SK-N-MC (cell line): ENCODE results near the gene IL1RAPL1.

ENCODE experiments used
- DNase-seq: peaks from one replicate; pipeline ENCODE4 v3.0.0-alpha.2; 2011; ENCODE audit warnings: low read depth, low spot score
- H3K27ac ChIP-seq: fragments of 200-600 bp; sonication (generic); 2 replicates; pipeline ENCODE4 v1.5.1; 2016; ENCODE audit warnings: mixed run types
- H3K36me3 ChIP-seq: fragments of 200-600 bp; sonication (generic); 2 replicates; pipeline ENCODE4 v1.6.1; 2017; ENCODE audit warnings: antibody characterized with exemption, low read length, mixed read lengths; ENCODE audit not compliant: insufficient read depth
- H3K4me3 ChIP-seq: fragments of 200-600 bp; sonication (generic); 2 replicates; pipeline ENCODE4 v1.5.1; 2016
- H3K9ac ChIP-seq: fragments of 200-600 bp; sonication (generic); 2 replicates; pipeline ENCODE4 v1.8.0; 2017; ENCODE audit warnings: mixed run types, mixed read lengths; ENCODE audit not compliant: insufficient read length
- H3K9me3 ChIP-seq: fragments of 200-600 bp; sonication (generic); 2 replicates; pipeline ENCODE4 v1.6.1; 2017; ENCODE audit warnings: low read depth, mild to moderate bottlenecking, antibody characterized with exemption, low read length, moderate library complexity, mixed read lengths
- EZH2 ChIP-seq: fragments of 200-600 bp; sonication (generic); IDR thresholded peaks from one replicate; pipeline ENCODE4 v1.6.1; 2017; ENCODE audit warnings: antibody characterized with exemption
- FOXP2 ChIP-seq: optimal IDR thresholded peaks from 2 replicates; pipeline ENCODE3; 2011; ENCODE audit warnings: mild to moderate bottlenecking, moderate library complexity; ENCODE audit not compliant: insufficient read depth; ENCODE audit errors: extremely low read length, control extremely low read depth
- POLR2AphosphoS5 ChIP-seq: IDR thresholded peaks from 2 replicates; pipeline ENCODE4 v1.6.1; 2012; ENCODE audit warnings: mild to moderate bottlenecking, low read depth, low read length, borderline replicate concordance

The IL1RAPL1 gene

GRCh38 chrX:29530501-29530900 lies 943.3 kb downstream of the IL1RAPL1 start:
- Histone ChIP-seq H3K9ac (no peak overlapping the region), H3K36me3 (no peaks in the 10 kb centered on the region), H3K9me3 (no peaks in the 10 kb centered on the region), H3K4me3 (no peak overlapping the region), H3K27ac (no peak overlapping the region)
- TF ChIP-seq FOXP2, result no peak
- no peak for TF ChIP-seq EZH2
- no peak for TF ChIP-seq POLR2AphosphoS5
- DNase-seq, result no peak

GRCh38 chrX:29531336-29531735 lies 944.1 kb downstream of the IL1RAPL1 start:
- Histone ChIP-seq H3K36me3 (no peaks in the 10 kb centered on the region), H3K9ac (no peak overlapping the region)
- no peak for TF ChIP-seq POLR2AphosphoS5
- no peak for TF ChIP-seq FOXP2
- no peak for TF ChIP-seq EZH2

GRCh38 chrX:29535212-29536162 lies 948.2 kb downstream of the IL1RAPL1 start:
- Histone ChIP-seq H3K9me3 (no peaks in the 10 kb centered on the region), H3K9ac (no peak overlapping the region), H3K36me3 (no peaks in the 10 kb centered on the region), H3K27ac (no peak overlapping the region), H3K4me3 (no peak overlapping the region)
- DNase-seq, result no peak
- TF ChIP-seq POLR2AphosphoS5 (no peak), EZH2 (no peak), FOXP2 (no peak)

More at GRCh38 chrX:29531336-29531735, 944.1 kb downstream of the IL1RAPL1 start:
- DNase-seq, result no peak
- Histone ChIP-seq H3K27ac (no peak overlapping the region), H3K9me3 (no peaks in the 10 kb centered on the region), H3K4me3 (no peak overlapping the region)

- Histone ChIP-seq H3K27ac (no peak overlapping the region), H3K9ac (no peak overlapping the region), H3K36me3 (no peaks in the 10 kb centered on the region), H3K9me3 (no peaks in the 10 kb centered on the region), H3K4me3 (no peak overlapping the region)
- TF ChIP-seq POLR2AphosphoS5 (no peak), FOXP2 (no peak), EZH2 (no peak)
- no peak for DNase-seq
These were observed 953.8 kb downstream of the IL1RAPL1 start for GRCh38 chrX:29541038-29541437.

GRCh38 chrX:29542152-29542551 lies 954.9 kb downstream of the IL1RAPL1 start:
- Histone ChIP-seq H3K9ac (no peak overlapping the region), H3K9me3 (no peaks in the 10 kb centered on the region), H3K4me3 (no peak overlapping the region), H3K27ac (no peak overlapping the region), H3K36me3 (no peaks in the 10 kb centered on the region)
- TF ChIP-seq FOXP2, result no peak
- TF ChIP-seq POLR2AphosphoS5, result no peak
- no peak for TF ChIP-seq EZH2
- DNase-seq, result no peak

- no peaks in the 10 kb centered on the region for H3K9me3 ChIP-seq
- no peak for DNase-seq
- no peaks in the 10 kb centered on the region for H3K36me3 ChIP-seq
- no peak overlapping the region for H3K9ac ChIP-seq
- no peak for TF ChIP-seq FOXP2
- TF ChIP-seq EZH2, result no peak
- no peak for TF ChIP-seq POLR2AphosphoS5
- H3K27ac ChIP-seq, result no peak overlapping the region
- H3K4me3 ChIP-seq, result no peak overlapping the region
These were observed 958.6 kb downstream of the IL1RAPL1 start for GRCh38 chrX:29545878-29546277.

- H3K9ac ChIP-seq, result no peak overlapping the region
- H3K9me3 ChIP-seq, result no peaks in the 10 kb centered on the region
- no peak for DNase-seq
- no peak overlapping the region for H3K4me3 ChIP-seq
- no peak for TF ChIP-seq POLR2AphosphoS5
- no peak for TF ChIP-seq EZH2
- TF ChIP-seq FOXP2, result no peak
- no peak overlapping the region for H3K27ac ChIP-seq
- no peaks in the 10 kb centered on the region for H3K36me3 ChIP-seq
These were observed 960.6 kb downstream of the IL1RAPL1 start for GRCh38 chrX:29547877-29548276.

- TF ChIP-seq EZH2 (no peak), POLR2AphosphoS5 (no peak), FOXP2 (no peak)
- H3K27ac ChIP-seq, result no peak overlapping the region
- H3K4me3 ChIP-seq, result no peak overlapping the region
- DNase-seq, result no peak
- H3K36me3 ChIP-seq, result no peaks in the 10 kb centered on the region
- no peaks in the 10 kb centered on the region for H3K9me3 ChIP-seq
- no peak overlapping the region for H3K9ac ChIP-seq
These were observed 966.3 kb downstream of the IL1RAPL1 start for GRCh38 chrX:29553542-29553941.
